Uterus (tissue), 4 donors: Measurements from ENCODE around the gene HPSE2. TPM values are rescaled to one million over a fixed set of nuclear protein-coding genes. Genes with fewer than 3 reads are reported as not detected.

Source experiments
- DNase-seq, 2 donors: peaks; one replicate each; pipeline ENCODE4 v3.0.0-alpha.2; 2019 to 2020
- H3K27ac ChIP-seq, 2 donors: fragments of 200-600 bp; sonication (generic); 1 replicate in 1 of 2; 2 replicates in 1 of 2; pipeline ENCODE4 v1.5.1; 2016 to 2018
- H3K27me3 ChIP-seq, 2 donors: fragments of 200-600 bp; sonication (generic); one replicate each; pipeline ENCODE4 v1.5.1; 2018 to 2019; ENCODE audit warnings: control low read depth in 1 of 2
- H3K36me3 ChIP-seq, 2 donors: fragments of 200-600 bp; sonication (generic); one replicate each; pipeline ENCODE4 v1.5.1; 2019; ENCODE audit warnings: control low read depth in 1 of 2
- H3K4me1 ChIP-seq, 2 donors: fragments of 200-600 bp; sonication (generic); one replicate each; pipeline ENCODE4 v1.5.1; 2018 to 2019; ENCODE audit warnings: control low read depth in 1 of 2
- H3K4me3 ChIP-seq, 2 donors: fragments of 200-600 bp; sonication (generic); 1 replicate in 1 of 2; 2 replicates in 1 of 2; pipeline ENCODE4 v1.5.1; 2018 to 2019; ENCODE audit warnings: mild to moderate bottlenecking in 1 of 2
- H3K9me3 ChIP-seq, 2 donors: fragments of 200-600 bp; sonication (generic); one replicate each; pipeline ENCODE4 v1.5.1; 2019; ENCODE audit warnings: control low read depth in 1 of 2
- POLR2A ChIP-seq, 2 donors: fragments of 450-650 bp; IDR thresholded peaks; one replicate each; pipeline ENCODE4 v1.6.1; 2016; ENCODE audit warnings: antibody characterized with exemption in 2 of 2, mild to moderate bottlenecking in 1 of 2, moderate library complexity in 1 of 2
- intact Hi-C: fragments of 100-400 bp; cut with DNase I; formaldehyde crosslinking; loops from one replicate; pipeline ENCODE4 v1.15.1; 2023; ENCODE audit warnings: low total_unique reads
- total RNA-seq, 4 donors: library from RNA; depleted of rRNA in 3 of 4; stranded (reverse); fragments of >200 nt in 3 of 4; gene quantifications; one replicate each; pipeline versions ENCODE4 v1.1.0 to v1.2.4, GENCODE V29; 2014 to 2023
- TF ChIP-seq, protein P1 (sequence below), 4 experiments: fragments of 200-600 bp in 2 of 4; fragments of 450-650 bp in 2 of 4; sonication (generic) in 2 of 4; IDR thresholded peaks; one replicate each; pipeline ENCODE4 v1.5.1; 2016 to 2019; ENCODE audit warnings: antibody characterized with exemption in 4 of 4, mild to moderate bottlenecking in 2 of 4, moderate library complexity in 1 of 4
- donor health status: DM: yes; HTN: yes; CAD: no.

Gene HPSE2
- total RNA-seq, 4 donors from 2014 or later = 7.0 to 13.6 (median 7.7) TPM; not detected in 1

DNA sequence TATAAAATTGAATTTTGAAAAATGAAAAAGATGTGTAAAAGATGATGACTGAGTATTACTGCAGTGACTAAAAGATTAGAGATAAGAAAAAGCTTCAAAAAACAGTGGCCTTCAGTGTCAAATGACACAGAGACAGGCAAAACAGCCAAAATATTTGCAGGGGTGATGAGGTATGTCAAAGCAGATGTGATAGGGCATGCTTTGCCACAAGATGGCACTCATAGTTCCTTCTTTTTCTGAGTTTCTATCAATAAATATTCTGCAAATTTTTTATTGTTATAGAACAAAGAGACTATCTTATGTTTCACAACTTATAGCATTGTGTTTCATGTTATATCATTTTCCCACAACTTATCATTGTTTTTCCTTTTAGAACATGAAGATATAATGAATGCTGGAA, 444.8 kb downstream of the HPSE2 start:
- intact Hi-C loops = no loop called here
- H3K27me3 ChIP-seq = no peaks in the 10 kb centered on the region
- H3K27ac ChIP-seq = no peak overlapping the region
- H3K4me3 ChIP-seq = no peak overlapping the region
- no peaks in the 10 kb centered on the region for H3K4me1 ChIP-seq
- no peaks in the 10 kb centered on the region for H3K36me3 ChIP-seq
- TF ChIP-seq, protein P1, sequence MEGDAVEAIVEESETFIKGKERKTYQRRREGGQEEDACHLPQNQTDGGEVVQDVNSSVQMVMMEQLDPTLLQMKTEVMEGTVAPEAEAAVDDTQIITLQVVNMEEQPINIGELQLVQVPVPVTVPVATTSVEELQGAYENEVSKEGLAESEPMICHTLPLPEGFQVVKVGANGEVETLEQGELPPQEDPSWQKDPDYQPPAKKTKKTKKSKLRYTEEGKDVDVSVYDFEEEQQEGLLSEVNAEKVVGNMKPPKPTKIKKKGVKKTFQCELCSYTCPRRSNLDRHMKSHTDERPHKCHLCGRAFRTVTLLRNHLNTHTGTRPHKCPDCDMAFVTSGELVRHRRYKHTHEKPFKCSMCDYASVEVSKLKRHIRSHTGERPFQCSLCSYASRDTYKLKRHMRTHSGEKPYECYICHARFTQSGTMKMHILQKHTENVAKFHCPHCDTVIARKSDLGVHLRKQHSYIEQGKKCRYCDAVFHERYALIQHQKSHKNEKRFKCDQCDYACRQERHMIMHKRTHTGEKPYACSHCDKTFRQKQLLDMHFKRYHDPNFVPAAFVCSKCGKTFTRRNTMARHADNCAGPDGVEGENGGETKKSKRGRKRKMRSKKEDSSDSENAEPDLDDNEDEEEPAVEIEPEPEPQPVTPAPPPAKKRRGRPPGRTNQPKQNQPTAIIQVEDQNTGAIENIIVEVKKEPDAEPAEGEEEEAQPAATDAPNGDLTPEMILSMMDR (IDR thresholded peaks at IDR 0.05) = peak in 1 of 4 experiments; percentile 7
- no peak for TF ChIP-seq POLR2A (IDR thresholded peaks at IDR 0.05)
- no peaks in the 10 kb centered on the region for H3K9me3 ChIP-seq
- no peak for DNase-seq

DNA sequence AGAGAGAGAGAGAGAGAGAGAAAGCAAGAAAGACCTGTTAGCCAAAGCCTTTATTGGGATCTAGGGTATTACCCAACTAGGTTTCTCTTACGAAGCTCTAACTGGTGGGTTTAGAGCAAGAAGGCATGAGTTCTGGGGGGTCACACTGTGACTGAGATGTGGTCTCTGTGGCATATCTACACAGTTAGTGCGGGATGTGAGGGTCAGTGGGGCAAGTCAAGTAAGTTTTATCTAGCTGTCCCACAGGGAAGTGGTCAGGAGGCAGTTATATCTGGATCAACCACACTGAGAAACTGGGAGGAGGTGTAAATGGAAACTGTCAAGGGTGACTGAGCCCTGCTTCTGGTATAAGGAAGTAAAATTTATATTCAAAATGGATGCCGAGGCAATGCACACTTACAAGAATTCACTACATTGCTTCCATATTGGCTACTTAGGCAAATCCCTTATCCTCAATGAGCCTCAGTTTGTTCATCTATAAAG, 457.3 kb downstream of the HPSE2 start:
- Histone ChIP-seq H3K27ac (no peak overlapping the region), H3K27me3 (no peaks in the 10 kb centered on the region), H3K9me3 (no peaks in the 10 kb centered on the region), H3K4me3 (no peak overlapping the region), H3K4me1 (no peaks in the 10 kb centered on the region), H3K36me3 (no peaks in the 10 kb centered on the region)
- intact Hi-C loops = no loop called here
- TF ChIP-seq POLR2A (IDR thresholded peaks at IDR 0.05) = no peak
- TF ChIP-seq, protein P1 (IDR thresholded peaks at IDR 0.05) = no peak
- DNase-seq = no peak

DNA sequence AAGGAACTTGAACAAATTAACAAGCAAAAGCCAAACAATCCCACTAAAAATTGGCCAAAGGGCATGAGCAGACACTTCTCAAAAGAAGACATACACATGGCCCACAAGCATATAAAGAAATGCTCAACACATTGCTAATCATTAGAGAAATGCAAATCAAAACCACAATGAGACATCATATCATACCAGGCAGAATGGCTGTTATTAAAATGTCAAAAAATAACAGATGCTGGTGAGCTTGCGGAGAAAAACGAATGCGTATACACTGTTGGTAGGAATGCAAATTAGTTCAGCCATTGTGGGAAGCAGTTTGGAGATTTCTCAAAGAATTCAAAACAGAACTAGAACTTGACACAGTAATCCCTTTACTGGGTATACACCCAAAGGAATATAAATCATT, 477.2 kb downstream of the HPSE2 start:
- no peak for DNase-seq
- H3K36me3 ChIP-seq = no peaks in the 10 kb centered on the region
- H3K4me3 ChIP-seq = no peak overlapping the region
- no peak overlapping the region for H3K27ac ChIP-seq
- TF ChIP-seq, protein P1 (IDR thresholded peaks at IDR 0.05) = no peak
- TF ChIP-seq POLR2A (IDR thresholded peaks at IDR 0.05) = no peak
- no peaks in the 10 kb centered on the region for H3K27me3 ChIP-seq
- H3K4me1 ChIP-seq = no peaks in the 10 kb centered on the region
- H3K9me3 ChIP-seq = no peaks in the 10 kb centered on the region
- intact Hi-C loops = no loop called here

DNA sequence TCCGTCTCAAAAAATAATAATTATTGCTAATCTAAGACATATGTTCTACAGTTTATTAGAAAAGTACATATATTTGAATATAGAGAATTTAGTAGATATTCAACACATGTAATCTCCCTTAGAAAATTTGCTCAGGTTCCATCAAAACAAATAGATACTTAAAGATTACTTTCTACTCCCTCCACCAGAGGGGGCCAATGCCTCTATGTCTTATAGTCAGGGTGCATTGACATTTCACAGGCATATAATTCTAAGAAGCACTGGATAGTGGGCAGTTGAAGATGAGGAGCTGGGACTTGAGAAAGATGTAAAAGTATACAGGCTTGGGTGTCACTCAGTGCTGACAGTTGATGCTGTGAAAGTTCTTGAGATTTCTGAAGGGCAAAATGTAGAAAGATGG, 487.4 kb downstream of the HPSE2 start:
- no peaks in the 10 kb centered on the region for H3K9me3 ChIP-seq
- intact Hi-C loops = no loop called here

DNA sequence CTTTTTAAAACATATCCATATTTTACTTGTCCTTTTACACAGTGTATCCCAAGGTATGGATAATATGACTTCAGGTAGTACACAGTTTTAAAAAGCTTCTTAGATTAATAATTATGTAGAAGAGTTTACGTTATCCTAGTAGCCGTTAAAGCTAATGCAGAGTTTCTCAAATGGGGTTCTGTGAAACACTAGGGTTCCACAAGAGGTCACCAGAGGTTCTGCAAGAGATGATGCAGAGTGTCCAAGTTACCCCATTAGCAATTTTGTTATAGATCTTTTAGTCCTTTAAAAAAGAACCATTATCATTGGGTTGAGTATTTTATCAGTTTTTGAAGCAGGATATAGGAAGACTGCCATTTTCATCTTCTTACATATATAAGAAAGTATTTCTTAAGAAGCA, 490.0 kb downstream of the HPSE2 start:
- intact Hi-C loops = no loop called here

More for the DNA sequence above, 487.4 kb downstream of the HPSE2 start:
- Histone ChIP-seq H3K36me3 (no peaks in the 10 kb centered on the region), H3K4me3 (no peak overlapping the region), H3K27me3 (no peaks in the 10 kb centered on the region), H3K27ac (no peak overlapping the region), H3K4me1 (no peaks in the 10 kb centered on the region)
- TF ChIP-seq POLR2A (IDR thresholded peaks at IDR 0.05) = no peak
- TF ChIP-seq, protein P1 (IDR thresholded peaks at IDR 0.05) = no peak
- no peak for DNase-seq

More for the DNA sequence above, 490.0 kb downstream of the HPSE2 start:
- no peaks in the 10 kb centered on the region for H3K27me3 ChIP-seq
- no peak overlapping the region for H3K4me3 ChIP-seq
- H3K9me3 ChIP-seq = no peaks in the 10 kb centered on the region
- no peaks in the 10 kb centered on the region for H3K36me3 ChIP-seq
- no peaks in the 10 kb centered on the region for H3K4me1 ChIP-seq
- no peak for TF ChIP-seq POLR2A (IDR thresholded peaks at IDR 0.05)
- TF ChIP-seq, protein P1 (IDR thresholded peaks at IDR 0.05) = no peak
- DNase-seq = no peak
- H3K27ac ChIP-seq = no peak overlapping the region
